ENCODE data around the gene GTF2H4.

- TF ChIP-seq, protein P1, sequence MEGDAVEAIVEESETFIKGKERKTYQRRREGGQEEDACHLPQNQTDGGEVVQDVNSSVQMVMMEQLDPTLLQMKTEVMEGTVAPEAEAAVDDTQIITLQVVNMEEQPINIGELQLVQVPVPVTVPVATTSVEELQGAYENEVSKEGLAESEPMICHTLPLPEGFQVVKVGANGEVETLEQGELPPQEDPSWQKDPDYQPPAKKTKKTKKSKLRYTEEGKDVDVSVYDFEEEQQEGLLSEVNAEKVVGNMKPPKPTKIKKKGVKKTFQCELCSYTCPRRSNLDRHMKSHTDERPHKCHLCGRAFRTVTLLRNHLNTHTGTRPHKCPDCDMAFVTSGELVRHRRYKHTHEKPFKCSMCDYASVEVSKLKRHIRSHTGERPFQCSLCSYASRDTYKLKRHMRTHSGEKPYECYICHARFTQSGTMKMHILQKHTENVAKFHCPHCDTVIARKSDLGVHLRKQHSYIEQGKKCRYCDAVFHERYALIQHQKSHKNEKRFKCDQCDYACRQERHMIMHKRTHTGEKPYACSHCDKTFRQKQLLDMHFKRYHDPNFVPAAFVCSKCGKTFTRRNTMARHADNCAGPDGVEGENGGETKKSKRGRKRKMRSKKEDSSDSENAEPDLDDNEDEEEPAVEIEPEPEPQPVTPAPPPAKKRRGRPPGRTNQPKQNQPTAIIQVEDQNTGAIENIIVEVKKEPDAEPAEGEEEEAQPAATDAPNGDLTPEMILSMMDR (conservative IDR thresholded peaks at IDR 0.05; ENCODE audit: low read length) = no peak
- TF ChIP-seq EZH2phosphoT487 (IDR thresholded peaks at IDR 0.05; ENCODE audit: borderline replicate concordance) = no peak
Measured at GRCh38 chr6:30948811-30949210, 40.8 kb downstream of the GTF2H4 start.

All from Loucy (cell line).